Central memory CD8-positive, alpha-beta T cell (primary cell): Measurements from ENCODE around the gene KCNE3.

Source experiments
- ATAC-seq: fragments of 150-1000 bp; cut with Tn5 transposase; replicated peaks from 2 replicates; pipeline ENCODE4 v1.10.0; 2022; ENCODE audit warnings: mild to moderate bottlenecking, moderate FRiP score, moderate number of reproducible peaks; ENCODE audit not compliant: poor library complexity, severe bottlenecking; ENCODE audit errors: extremely low read depth
- DNase-seq, 2 donors: peaks; one replicate each; pipeline ENCODE4 v3.0.0; 2021; ENCODE audit warnings: low spot score in 2 of 2
- H3K27ac Mint-ChIP-seq: one replicate; pipeline ENCODE4 v1.8.0; 2022; ENCODE audit warnings: low read depth, mild to moderate bottlenecking, moderate library complexity, mixed read lengths
- H3K27me3 Mint-ChIP-seq: one replicate; pipeline ENCODE4 v1.8.0; 2022; ENCODE audit warnings: mixed read lengths
- H3K36me3 Mint-ChIP-seq: one replicate; pipeline ENCODE4 v1.8.0; 2022; ENCODE audit warnings: mild to moderate bottlenecking, moderate library complexity, mixed read lengths; ENCODE audit not compliant: insufficient read depth
- H3K4me1 Mint-ChIP-seq: one replicate; pipeline ENCODE4 v1.8.0; 2022; ENCODE audit warnings: mixed read lengths
- H3K4me3 Mint-ChIP-seq: one replicate; pipeline ENCODE4 v1.8.0; 2022; ENCODE audit warnings: mild to moderate bottlenecking, moderate library complexity, mixed read lengths
- H3K9me3 Mint-ChIP-seq: one replicate; pipeline ENCODE4 v1.8.0; 2022; ENCODE audit warnings: mixed read lengths

KCNE3 gene

GRCh38 chr11:74449369-74449931, 17.9 kb downstream of the KCNE3 start:
- no peak overlapping the region for H3K4me3 Mint-ChIP-seq
- H3K36me3 Mint-ChIP-seq: no peaks in the 10 kb centered on the region
- H3K4me1 Mint-ChIP-seq: peaks cover 12% of the 10 kb centered on the region
- peaks cover 42% of the 10 kb centered on the region for H3K27me3 Mint-ChIP-seq
- DNase-seq (peak in 1 of 2 donors; percentile 25), ATAC-seq (peak; percentile 86)
- H3K9me3 Mint-ChIP-seq: no peaks in the 10 kb centered on the region
- no peak overlapping the region for H3K27ac Mint-ChIP-seq

- H3K36me3 Mint-ChIP-seq: no peaks in the 10 kb centered on the region
- H3K4me3 Mint-ChIP-seq: no peak overlapping the region
- no peak for ATAC-seq
- no peak for DNase-seq
- peaks cover 6% of the 10 kb centered on the region for H3K4me1 Mint-ChIP-seq
- no peak overlapping the region for H3K27ac Mint-ChIP-seq
- peaks cover 42% of the 10 kb centered on the region for H3K27me3 Mint-ChIP-seq
- H3K9me3 Mint-ChIP-seq: no peaks in the 10 kb centered on the region
These were observed 19.6 kb downstream of the KCNE3 start for GRCh38 chr11:74447720-74448119.

GRCh38 chr11:74446532-74446938, 20.8 kb downstream of the KCNE3 start:
- DNase-seq: no peak
- ATAC-seq: no peak

GRCh38 chr11:74444173-74444826, 23.0 kb downstream of the KCNE3 start:
- Mint-ChIP-seq H3K9me3 (no peaks in the 10 kb centered on the region), H3K27ac (no peak overlapping the region), H3K27me3 (peaks cover 34% of the 10 kb centered on the region), H3K4me3 (no peak overlapping the region), H3K4me1 (peaks cover 3% of the 10 kb centered on the region), H3K36me3 (no peaks in the 10 kb centered on the region)
- DNase-seq (no peak), ATAC-seq (no peak)

More at GRCh38 chr11:74446532-74446938, 20.8 kb downstream of the KCNE3 start:
- no peak overlapping the region for H3K27ac Mint-ChIP-seq
- peaks cover 6% of the 10 kb centered on the region for H3K4me1 Mint-ChIP-seq
- H3K9me3 Mint-ChIP-seq: no peaks in the 10 kb centered on the region
- peaks cover 34% of the 10 kb centered on the region for H3K27me3 Mint-ChIP-seq
- no peak overlapping the region for H3K4me3 Mint-ChIP-seq
- no peaks in the 10 kb centered on the region for H3K36me3 Mint-ChIP-seq

GRCh38 chr11:74443071-74443864, 24.1 kb downstream of the KCNE3 start:
- Mint-ChIP-seq H3K36me3 (no peaks in the 10 kb centered on the region), H3K4me1 (no peaks in the 10 kb centered on the region), H3K27me3 (peaks cover 34% of the 10 kb centered on the region), H3K4me3 (no peak overlapping the region), H3K9me3 (no peaks in the 10 kb centered on the region), H3K27ac (no peak overlapping the region)
- DNase-seq: no peak
- ATAC-seq: no peak

- no peak overlapping the region for H3K4me3 Mint-ChIP-seq
- no peak overlapping the region for H3K27ac Mint-ChIP-seq
- no peak for ATAC-seq
- no peaks in the 10 kb centered on the region for H3K36me3 Mint-ChIP-seq
- DNase-seq: no peak
- H3K4me1 Mint-ChIP-seq: no peaks in the 10 kb centered on the region
- H3K27me3 Mint-ChIP-seq: peaks cover 34% of the 10 kb centered on the region
- no peaks in the 10 kb centered on the region for H3K9me3 Mint-ChIP-seq
These were observed 24.7 kb downstream of the KCNE3 start for GRCh38 chr11:74442636-74443035.

GRCh38 chr11:74438681-74439080, 28.7 kb downstream of the KCNE3 start:
- Mint-ChIP-seq H3K9me3 (no peaks in the 10 kb centered on the region), H3K27ac (no peak overlapping the region), H3K36me3 (no peaks in the 10 kb centered on the region), H3K27me3 (peaks cover 27% of the 10 kb centered on the region), H3K4me1 (no peaks in the 10 kb centered on the region), H3K4me3 (no peak overlapping the region)
- no peak for ATAC-seq
- no peak for DNase-seq

- no peak overlapping the region for H3K4me3 Mint-ChIP-seq
- no peaks in the 10 kb centered on the region for H3K4me1 Mint-ChIP-seq
- no peak for DNase-seq
- H3K9me3 Mint-ChIP-seq: no peaks in the 10 kb centered on the region
- no peak for ATAC-seq
- H3K27me3 Mint-ChIP-seq: peaks cover 24% of the 10 kb centered on the region
- H3K36me3 Mint-ChIP-seq: no peaks in the 10 kb centered on the region
- no peak overlapping the region for H3K27ac Mint-ChIP-seq
These were observed 29.8 kb downstream of the KCNE3 start for GRCh38 chr11:74437441-74438042.

GRCh38 chr11:74434528-74434927, 32.8 kb downstream of the KCNE3 start:
- H3K4me1 Mint-ChIP-seq: no peaks in the 10 kb centered on the region
- no peak overlapping the region for H3K4me3 Mint-ChIP-seq
- ATAC-seq (no peak), DNase-seq (no peak)
- no peak overlapping the region for H3K27ac Mint-ChIP-seq
- H3K27me3 Mint-ChIP-seq: peaks cover 29% of the 10 kb centered on the region
- no peaks in the 10 kb centered on the region for H3K36me3 Mint-ChIP-seq
- no peaks in the 10 kb centered on the region for H3K9me3 Mint-ChIP-seq

- no peaks in the 10 kb centered on the region for H3K4me1 Mint-ChIP-seq
- no peak overlapping the region for H3K4me3 Mint-ChIP-seq
- peaks cover 14% of the 10 kb centered on the region for H3K27me3 Mint-ChIP-seq
- no peak overlapping the region for H3K27ac Mint-ChIP-seq
- H3K36me3 Mint-ChIP-seq: no peaks in the 10 kb centered on the region
- no peaks in the 10 kb centered on the region for H3K9me3 Mint-ChIP-seq
- no peak for DNase-seq
- no peak for ATAC-seq
These were observed 38.1 kb downstream of the KCNE3 start for GRCh38 chr11:74429205-74429604.

- H3K27me3 Mint-ChIP-seq: peaks cover 5% of the 10 kb centered on the region
- H3K36me3 Mint-ChIP-seq: no peaks in the 10 kb centered on the region
- no peak for ATAC-seq
- H3K27ac Mint-ChIP-seq: no peak overlapping the region
- no peak overlapping the region for H3K4me3 Mint-ChIP-seq
- no peaks in the 10 kb centered on the region for H3K9me3 Mint-ChIP-seq
- H3K4me1 Mint-ChIP-seq: no peaks in the 10 kb centered on the region
- DNase-seq: no peak
These were observed 39.9 kb downstream of the KCNE3 start for GRCh38 chr11:74427384-74427886.

GRCh38 chr11:74425100-74425499, 42.2 kb downstream of the KCNE3 start:
- no peaks in the 10 kb centered on the region for H3K9me3 Mint-ChIP-seq
- DNase-seq (no peak), ATAC-seq (no peak)
- H3K4me1 Mint-ChIP-seq: no peaks in the 10 kb centered on the region
- H3K36me3 Mint-ChIP-seq: no peaks in the 10 kb centered on the region
- H3K27ac Mint-ChIP-seq: no peak overlapping the region
- no peak overlapping the region for H3K4me3 Mint-ChIP-seq
- H3K27me3 Mint-ChIP-seq: no peaks in the 10 kb centered on the region
